ENCODE measurements around the gene TCF7L2.
"Not testable (repeated sequence)": the region's sequence is repeated elsewhere in the genome, so short reads cannot be mapped to it uniquely, and the experiment has no call there.

Gene TCF7L2

DNA sequence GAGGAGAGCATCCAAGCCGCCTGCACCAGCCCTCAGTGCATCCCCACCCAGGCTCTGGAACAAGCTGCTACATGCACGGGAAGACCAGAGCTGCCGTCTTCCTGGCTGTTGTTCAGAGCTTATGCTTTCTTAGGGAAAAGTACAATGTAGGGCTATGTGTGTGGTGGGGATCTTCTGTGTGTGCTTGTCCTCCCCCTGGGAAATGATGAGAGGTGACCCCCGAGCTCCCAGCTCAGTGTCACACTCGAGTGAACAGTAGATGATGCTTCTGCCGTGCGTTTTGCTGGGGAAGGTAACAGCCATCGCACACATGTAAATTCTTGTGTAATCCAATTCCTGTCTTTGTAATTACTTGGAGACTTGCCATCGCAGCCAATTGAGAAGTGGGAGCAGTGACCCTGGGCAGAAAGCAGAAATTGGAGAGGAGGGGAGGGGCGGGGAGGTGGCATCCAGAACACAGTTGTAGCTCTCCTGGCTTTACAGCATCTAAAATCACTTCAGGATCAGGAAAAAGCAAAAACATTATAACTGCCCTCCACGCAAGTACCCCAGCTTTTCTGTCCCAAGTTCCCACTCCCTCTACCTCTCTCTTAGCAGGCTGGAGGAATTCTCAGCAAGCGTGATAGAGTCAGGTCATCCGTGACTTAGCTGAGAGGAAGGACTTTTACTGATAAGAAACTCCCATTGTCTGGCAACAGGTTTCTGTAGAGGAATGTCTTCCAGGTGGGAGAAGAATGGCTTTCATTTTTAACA, 149.6 kb downstream of the TCF7L2 start:
- no peak for DNase-seq

GRCh38 chr10:113100281-113100680, 150.2 kb downstream of the TCF7L2 start:
- no peak for DNase-seq

DNA sequence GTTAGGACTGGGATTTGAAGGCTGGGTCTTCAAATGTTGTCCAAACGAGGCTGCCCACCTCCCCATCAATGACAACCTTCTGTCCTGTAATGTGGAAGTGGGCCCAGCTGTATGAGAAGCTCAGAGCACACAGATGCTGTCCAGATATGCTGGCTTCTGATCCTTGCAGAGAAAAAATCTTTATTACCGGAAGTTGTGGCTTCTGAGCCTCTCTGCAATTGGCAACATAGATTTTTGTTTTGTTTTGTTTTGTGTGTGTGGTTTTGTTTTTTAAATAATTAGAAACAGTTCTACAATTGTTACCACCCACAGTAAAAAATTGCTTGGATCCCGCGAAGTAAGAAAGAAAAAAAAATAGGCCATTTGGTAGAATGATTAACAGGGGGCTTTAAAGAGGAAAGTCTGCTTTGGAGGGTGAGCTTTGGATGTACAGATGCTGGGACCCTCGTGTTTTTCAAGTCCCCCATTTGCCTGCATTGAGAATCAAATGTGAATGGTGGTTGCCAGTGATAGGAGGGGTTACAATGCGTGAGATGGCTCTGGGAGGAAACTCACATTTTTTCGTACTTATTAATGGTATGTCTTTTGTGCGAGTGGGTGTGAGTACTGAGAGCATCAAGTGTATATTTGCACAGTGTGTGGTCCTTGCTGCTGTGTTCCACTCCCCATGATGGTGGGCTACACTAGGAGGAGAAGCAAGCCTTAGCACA, 153.2 kb downstream of the TCF7L2 start:
- no peak for DNase-seq

- no peak for DNase-seq
These were observed 154.0 kb downstream of the TCF7L2 start for GRCh38 chr10:113104047-113104446.

DNA sequence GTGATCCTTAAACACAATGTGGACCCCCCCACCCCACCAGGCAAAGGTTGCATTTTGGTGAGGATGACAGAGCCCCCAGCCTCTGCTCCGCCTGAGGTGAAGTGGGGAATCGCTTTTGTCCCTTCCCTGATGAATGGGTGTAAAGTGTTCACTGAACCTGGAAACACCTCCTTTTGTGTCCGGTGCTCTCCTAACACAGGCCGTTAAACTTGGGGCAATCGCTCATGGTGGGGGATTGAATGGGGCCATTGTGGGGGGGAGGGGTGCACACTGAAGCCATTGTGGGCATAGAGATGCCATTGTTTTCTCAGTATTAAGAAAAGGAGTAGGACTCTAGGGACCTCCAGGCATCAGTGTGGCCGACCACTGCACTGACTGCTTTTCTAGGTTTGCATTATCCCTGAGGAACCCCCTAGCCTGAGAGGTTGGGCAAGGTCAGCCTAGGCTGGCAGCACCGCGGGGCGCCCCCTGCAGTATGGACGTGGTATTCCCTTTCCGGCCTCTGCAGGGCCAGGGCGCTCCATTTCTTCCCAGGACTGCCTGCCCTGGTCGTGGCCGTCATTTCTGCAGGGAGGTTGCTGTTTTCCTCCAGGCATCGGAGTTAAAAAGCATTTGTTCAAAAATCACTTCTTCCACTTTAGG, 158.3 kb downstream of the TCF7L2 start:
- DNase-seq: no peak

DNA sequence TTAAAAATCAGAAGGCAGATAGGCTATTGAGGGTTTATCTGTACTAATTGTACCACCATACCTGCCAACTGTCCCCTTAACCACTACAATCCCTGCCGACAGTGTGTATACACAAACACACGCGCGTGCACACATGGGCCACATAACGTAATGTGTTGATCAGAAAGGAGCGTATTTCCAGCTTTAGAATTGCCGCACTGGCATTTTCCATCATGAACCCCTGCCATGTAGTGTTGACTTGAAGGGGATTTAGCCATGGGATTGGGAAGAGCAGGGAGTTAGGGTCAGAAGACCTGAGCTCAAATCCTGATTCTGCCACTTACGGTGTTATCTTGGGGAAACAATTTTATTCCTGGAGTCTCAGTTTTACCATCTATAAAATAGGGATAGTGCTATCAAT, 158.9 kb downstream of the TCF7L2 start:
- DNase-seq: no peak

DNA sequence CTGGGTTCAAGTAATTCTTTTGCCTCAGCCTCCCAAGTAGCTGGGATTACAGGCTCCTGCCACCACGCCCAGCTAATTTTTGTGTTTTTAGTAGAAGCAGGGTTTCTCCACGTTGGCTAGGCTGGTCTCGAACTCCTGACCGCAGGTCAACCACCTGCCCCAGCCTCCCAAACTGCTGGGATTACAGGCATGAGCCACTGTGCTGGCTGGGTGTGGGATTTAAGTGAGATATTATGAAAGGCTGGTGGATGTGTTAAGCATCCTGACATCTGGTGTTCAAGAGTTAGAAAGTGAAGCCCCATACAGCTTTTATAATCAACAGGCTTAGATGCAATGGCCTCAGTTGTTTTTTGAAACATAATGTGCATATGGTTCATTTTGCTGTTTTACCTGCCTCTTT, 159.4 kb downstream of the TCF7L2 start:
- not testable (repeated sequence) for DNase-seq

DNA sequence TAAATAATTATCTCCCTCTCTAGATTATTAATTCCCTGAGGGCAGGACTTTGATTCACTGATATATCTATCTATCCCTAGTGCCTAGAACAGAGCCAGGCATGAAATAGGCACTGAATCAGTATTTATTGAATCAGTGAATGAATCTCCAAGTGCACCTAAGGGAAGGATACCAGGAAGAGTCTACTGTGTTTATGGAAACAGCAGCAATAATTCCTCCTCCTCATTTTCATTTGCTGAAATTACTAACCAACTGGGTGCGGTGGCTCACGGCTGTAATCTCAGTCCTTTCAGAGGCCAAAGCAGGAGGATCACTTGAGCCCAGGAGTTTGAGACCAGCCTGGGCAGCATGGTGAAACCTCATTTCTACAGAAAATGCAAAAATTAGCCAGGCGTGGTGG, 161.2 kb downstream of the TCF7L2 start:
- no peak for DNase-seq

DNA sequence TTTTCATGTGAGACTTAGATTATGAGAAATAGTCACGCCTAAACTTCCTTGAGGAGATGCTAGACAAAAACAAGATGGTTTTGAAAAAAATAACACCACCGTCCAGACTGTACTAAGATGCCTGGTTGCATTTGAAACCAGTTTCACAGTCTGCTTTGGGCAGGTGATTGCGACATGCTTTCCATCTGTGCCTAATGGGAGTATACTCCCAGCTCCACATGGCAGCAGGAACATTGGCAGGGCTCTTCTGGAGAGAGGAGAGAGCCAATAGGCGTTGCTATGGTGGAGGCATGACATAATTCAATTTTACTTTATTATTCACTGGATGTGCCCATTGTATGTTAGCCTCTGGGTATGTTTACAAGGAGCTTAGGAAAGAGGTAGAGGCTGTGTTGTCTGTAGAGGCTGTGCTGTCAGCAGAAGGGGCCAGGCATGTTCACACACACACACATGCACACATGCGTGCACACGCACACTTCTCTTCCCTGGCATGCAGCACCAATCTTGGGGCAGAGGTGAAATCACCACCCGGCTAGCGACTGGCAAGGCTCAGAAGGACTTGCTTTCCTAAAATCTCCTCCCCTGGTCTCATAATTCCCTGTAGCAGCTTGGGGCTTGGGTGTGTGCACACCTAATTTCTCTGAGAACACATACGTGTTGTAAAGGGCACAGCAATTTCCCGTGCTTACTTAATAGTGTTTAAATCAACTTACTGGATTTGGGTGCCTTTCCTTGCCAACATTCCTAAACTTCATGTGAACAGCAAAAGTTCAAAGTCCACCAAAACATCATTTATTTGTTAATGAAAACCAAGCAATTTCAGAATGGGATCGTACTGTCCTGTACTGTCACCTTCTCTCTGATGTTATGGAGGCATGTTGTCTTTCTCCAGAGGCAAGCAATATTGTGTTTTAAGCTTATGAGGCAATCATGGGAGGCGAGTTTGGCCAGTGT, 162.1 kb downstream of the TCF7L2 start:
- DNase-seq: no peak

GRCh38 chr10:113113241-113113640, 163.2 kb downstream of the TCF7L2 start:
- no peak for DNase-seq

- DNase-seq: no peak
These were observed 163.9 kb downstream of the TCF7L2 start for GRCh38 chr10:113113918-113114317.

DNA sequence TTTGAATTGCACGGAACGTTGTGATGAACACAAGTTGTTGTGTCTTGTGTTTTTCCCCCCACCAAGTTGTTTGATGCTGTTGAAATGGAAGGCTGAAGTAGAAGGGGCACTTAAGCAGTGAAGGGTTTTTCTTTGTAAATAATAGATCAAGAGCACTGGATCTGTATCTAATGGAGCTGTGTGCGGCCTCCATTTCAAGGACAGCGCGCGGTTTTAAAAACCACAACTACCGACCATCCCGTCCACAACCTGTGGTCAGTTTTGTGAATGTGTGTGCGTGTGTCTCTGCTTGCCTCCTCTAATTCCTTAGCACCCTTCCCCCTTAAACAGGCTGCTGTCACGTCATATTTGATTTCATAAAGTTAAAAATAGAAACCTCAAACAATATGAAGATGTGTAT, 165.5 kb downstream of the TCF7L2 start:
- no peak for DNase-seq

DNA sequence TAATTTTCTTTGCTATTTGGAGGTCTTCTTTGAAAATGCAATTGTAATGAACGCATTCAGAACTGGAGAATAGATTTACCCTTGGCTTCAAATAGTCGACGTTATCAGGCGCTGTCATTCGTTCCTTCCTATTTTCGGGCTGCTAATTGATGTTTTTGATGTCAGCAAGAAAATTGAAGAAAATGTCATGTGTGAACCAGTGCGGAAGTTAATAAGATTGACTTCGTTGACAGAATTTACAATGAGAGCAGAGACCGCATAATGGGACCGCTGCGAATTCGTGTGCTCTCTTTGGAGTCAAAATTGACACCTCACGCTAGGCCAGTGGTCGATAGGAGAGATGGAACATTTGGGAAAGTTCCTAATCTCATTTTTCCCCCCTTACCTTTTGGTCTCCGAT, 168.8 kb downstream of the TCF7L2 start:
- DNase-seq: no peak

GRCh38 chr10:113119801-113120200, 169.8 kb downstream of the TCF7L2 start:
- no peak for DNase-seq

DNA sequence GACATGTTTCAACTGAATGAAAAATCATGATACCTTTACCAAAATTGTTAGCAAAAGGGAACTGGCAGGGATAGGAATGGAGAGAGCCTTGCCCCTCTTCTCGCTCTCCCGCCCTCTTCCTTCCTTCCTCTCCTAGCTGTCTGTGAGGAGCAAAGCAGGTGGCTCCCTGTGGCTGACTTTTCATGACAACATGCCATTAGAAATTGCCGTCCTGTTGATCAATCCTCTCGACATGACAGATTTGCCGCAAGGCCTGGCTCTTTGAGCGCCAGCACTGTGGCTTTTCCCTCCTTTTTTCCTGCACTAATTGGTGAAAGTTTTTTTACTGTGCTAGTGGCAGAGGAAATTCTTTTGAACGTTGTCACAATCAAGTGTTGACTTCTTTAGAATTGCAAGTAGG, 171.1 kb downstream of the TCF7L2 start:
- no peak for DNase-seq

- no peak for DNase-seq
These were observed 172.9 kb downstream of the TCF7L2 start for GRCh38 chr10:113122947-113123346.

- no peak for DNase-seq
These were observed 174.7 kb downstream of the TCF7L2 start for GRCh38 chr10:113124724-113125123.

GRCh38 chr10:113125612-113126011, 175.6 kb downstream of the TCF7L2 start:
- DNase-seq: no peak

DNA sequence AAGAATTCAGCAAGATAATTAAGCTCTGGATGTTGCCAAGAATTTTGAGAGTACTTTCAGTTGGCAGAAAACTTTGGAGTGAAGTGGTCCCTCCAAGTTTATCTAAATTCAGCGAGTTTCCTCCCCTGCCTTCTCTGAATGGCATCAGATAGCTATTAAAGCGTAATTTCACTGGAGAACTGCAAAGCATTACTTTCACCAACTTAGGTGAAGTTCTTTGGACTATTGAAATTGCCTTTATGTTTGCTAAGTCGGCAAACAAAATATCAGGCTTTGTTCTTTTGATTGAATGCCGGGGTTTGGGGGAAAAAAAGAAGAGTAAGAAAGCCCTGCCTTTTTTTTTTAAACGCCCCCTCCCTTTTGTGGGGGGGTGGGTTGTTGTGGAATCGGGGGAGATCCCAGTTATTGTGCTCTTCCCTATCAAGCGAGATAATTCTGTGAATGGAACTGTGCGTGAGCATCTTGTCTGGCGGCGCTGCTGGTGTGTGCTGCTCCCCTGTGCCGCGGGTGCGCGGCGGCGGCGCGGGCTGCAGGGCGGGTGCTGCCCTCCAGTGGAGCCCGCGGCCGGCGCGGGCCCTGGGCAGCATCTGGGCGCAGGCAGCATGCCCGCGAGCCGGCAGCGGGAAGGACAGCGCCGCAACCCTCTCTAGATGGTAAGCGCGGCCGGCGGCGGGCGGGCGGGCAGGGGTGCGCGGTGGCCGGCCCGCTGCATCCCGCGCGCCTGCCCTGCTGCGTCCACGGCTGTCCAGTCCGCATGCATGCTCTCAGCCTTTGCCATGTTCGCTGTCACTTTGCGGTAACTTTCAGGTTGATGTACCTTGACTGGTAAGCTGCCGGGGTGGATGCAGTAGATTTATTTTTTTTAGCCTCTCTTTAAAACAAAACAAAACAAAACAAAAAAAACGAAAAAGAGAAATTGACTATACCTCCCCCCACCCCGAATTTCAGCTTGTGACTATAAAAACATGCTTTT, 176.5 kb downstream of the TCF7L2 start:
- DNase-seq: no peak

DNA sequence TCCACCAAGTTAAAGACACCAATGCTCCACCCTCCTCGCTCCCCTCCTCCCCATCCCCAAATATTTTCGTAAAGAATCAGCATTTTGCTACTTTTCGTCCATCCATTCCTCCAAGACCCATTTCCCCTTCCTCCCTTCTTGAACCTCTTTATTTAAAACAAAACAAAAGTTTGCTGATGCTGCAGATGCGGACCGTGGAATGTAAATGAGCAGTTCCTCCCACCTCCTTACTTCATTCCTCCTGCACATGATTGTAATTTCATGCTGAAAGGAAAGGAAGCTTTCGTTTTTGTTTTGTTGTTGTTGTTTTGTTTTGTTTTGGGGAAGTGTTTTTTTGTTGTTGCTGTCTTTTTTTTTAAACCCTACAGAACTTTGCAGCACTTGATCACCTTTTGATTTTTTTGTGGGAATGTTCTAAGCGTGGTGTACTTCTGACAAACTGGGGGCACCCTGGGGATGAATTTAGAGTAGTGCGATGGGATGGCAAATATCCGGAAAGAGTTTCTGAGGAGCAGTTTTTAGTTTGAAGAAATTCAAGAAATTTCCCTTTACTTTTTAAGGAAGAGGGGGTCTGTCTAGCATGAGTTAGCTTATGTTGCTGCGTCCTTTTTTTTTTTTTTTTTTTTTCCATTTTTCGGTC, 177.3 kb downstream of the TCF7L2 start:
- no peak for DNase-seq

- DNase-seq: no peak
These were observed 177.8 kb downstream of the TCF7L2 start for GRCh38 chr10:113127901-113128283.
